Ovary (tissue), 9 donors: ENCODE data around the gene XPO6. TPM values are rescaled to one million over a fixed set of nuclear protein-coding genes. Genes with fewer than 3 reads are reported as not detected.

Experiments used
- DNase-seq, 5 donors: peaks; one replicate each; pipeline ENCODE4 v3.0.0-alpha.2; 2019 to 2020
- H3K27ac ChIP-seq, 2 donors: fragments of 200-600 bp; one replicate each; pipeline versions ENCODE4 v1.5.1 to v1.8.0; 2019 to 2022
- H3K27me3 ChIP-seq: fragments of 200-600 bp; one replicate; pipeline ENCODE4 v1.8.0; 2022
- H3K36me3 ChIP-seq: fragments of 200-600 bp; sonication (generic); one replicate; pipeline ENCODE4 v1.5.1; 2019
- H3K4me1 ChIP-seq: one replicate; pipeline ENCODE4 v1.8.1; 2013; ENCODE audit warnings: mild to moderate bottlenecking, moderate library complexity; ENCODE audit not compliant: insufficient read depth
- H3K4me3 ChIP-seq: fragments of 200-600 bp; sonication (generic); one replicate; pipeline ENCODE4 v1.5.1; 2017
- H3K9me3 ChIP-seq, 2 donors: fragments of 200-600 bp in 1 of 2; sonication (generic) in 1 of 2; one replicate each; pipeline versions ENCODE4 v1.5.1 to v1.8.1; 2013 to 2019; ENCODE audit warnings: mild to moderate bottlenecking in 1 of 2, moderate library complexity in 1 of 2
- CTCF ChIP-seq, 3 donors: fragments of 450-650 bp in 2 of 3; fragments of 200-600 bp in 1 of 3; IDR thresholded peaks; one replicate each; pipeline versions ENCODE4 v1.5.1 to v1.8.0; 2016 to 2022; ENCODE audit warnings: antibody characterized with exemption in 3 of 3, mild to moderate bottlenecking in 1 of 3
- EP300 ChIP-seq: sonication (generic); formaldehyde crosslinking; IDR thresholded peaks from one replicate; pipeline ENCODE4 v1.6.1; 2017; ENCODE audit warnings: antibody characterized with exemption
- POLR2A ChIP-seq: fragments of 450-650 bp; IDR thresholded peaks from one replicate; pipeline ENCODE4 v1.6.1; 2017; ENCODE audit warnings: antibody characterized with exemption, mild to moderate bottlenecking, moderate library complexity
- WGBS, 3 donors: extraction: QIAGEN DNeasy Blood & Tissue Kit in 1 of 3; methylation state at CpG; one replicate each; pipeline versions ENCODE4 v1.1.5 to v1.1.7; 2013 to 2017; 5-methylcytosine and 5-hydroxymethylcytosine counted together
- intact Hi-C, 4 donors: fragments of 100-400 bp; cut with DNase I; formaldehyde crosslinking; loops; one replicate each; pipeline versions ENCODE4 v1.11.0 to v1.15.1; 2022 to 2023
- polyA plus RNA-seq, 2 donors: library from polyadenylated mRNA; stranded (reverse); fragments of 200-250 nt in 1 of 2; fragments of 350-450 nt in 1 of 2; fragmentation: Illumina TruSeq in 1 of 2; extraction: RNeasy Lipid Tissue Mini Kit (QIAGEN cat#74804) in 1 of 2; gene quantifications; one replicate each; pipeline ENCODE4 v1.2.3, GENCODE V29; 2013 to 2014
- total RNA-seq, 7 donors: library from RNA; depleted of rRNA in 2 of 7; stranded (reverse); fragments of >200 nt in 2 of 7; fragmentation: NEBNext Ultra II Directional in 3 of 7; extraction: Animal tissue kit (Norgen Biotek cat#: 25700) in 3 of 7; gene quantifications; one replicate each; pipeline versions ENCODE4 v1.1.0 to v1.2.4, GENCODE V29; 2016 to 2023
- donor health status: DM: no; HTN: no; CAD: no; lungs with moderate emphysema.
- donor health status: DM: no; HTN: no; CAD: no.
- donor health status: Bipolar disorder and iron deficiency.
- donor health status: DM: yes; HTN: yes; CAD: no.
- donor health status: DM: no; HTN: no; CAD: no.
- donor health status: DM: yes; HTN: yes; CAD: no.

The XPO6 gene
- total and polyA plus RNA-seq, 9 donors, result 30.3 to 98.2 (median 65.0) TPM

- no peak overlapping the region for H3K27ac ChIP-seq
- no peaks in the 10 kb centered on the region for H3K9me3 ChIP-seq
- peaks cover 11% of the 10 kb centered on the region for H3K4me1 ChIP-seq
- intact Hi-C loops, result no loop called here
- DNase-seq, result no peak
- WGBS, 3 donors, result 72 to 89% (median 75%) methylated on average over 3 of the region's 3 CpGs
- TF ChIP-seq EP300, result no peak
- TF ChIP-seq POLR2A, result no peak
- TF ChIP-seq CTCF (IDR thresholded peaks at IDR 0.05), result no peak
- no peak overlapping the region for H3K4me3 ChIP-seq
- no peaks in the 10 kb centered on the region for H3K27me3 ChIP-seq
- no peaks in the 10 kb centered on the region for H3K36me3 ChIP-seq
These were observed 22.5 kb downstream of the XPO6 start for GRCh38 chr16:28189245-28189644.

GRCh38 chr16:28188085-28188916 lies 23.5 kb downstream of the XPO6 start:
- Histone ChIP-seq H3K27ac (no peak overlapping the region), H3K4me1 (peaks cover 15% of the 10 kb centered on the region)
- 51 to 56% (median 54%) methylated on average over 6 of the region's 6 CpGs for WGBS, 3 donors

GRCh38 chr16:28187595-28188004 lies 24.2 kb downstream of the XPO6 start:
- H3K9me3 ChIP-seq, result no peaks in the 10 kb centered on the region
- 80 to 81% (median 80%) methylated on average over 2 of the region's 2 CpGs for WGBS, 3 donors
- intact Hi-C loops, result no loop called here

More at GRCh38 chr16:28188085-28188916, 23.5 kb downstream of the XPO6 start:
- no peaks in the 10 kb centered on the region for H3K9me3 ChIP-seq
- no peaks in the 10 kb centered on the region for H3K27me3 ChIP-seq
- no peak for DNase-seq
- intact Hi-C loops, result no loop called here
- no peak overlapping the region for H3K4me3 ChIP-seq
- no peak for TF ChIP-seq EP300
- no peak for TF ChIP-seq CTCF (IDR thresholded peaks at IDR 0.05)
- TF ChIP-seq POLR2A, result no peak
- H3K36me3 ChIP-seq, result no peaks in the 10 kb centered on the region

GRCh38 chr16:28186752-28187151 lies 25.0 kb downstream of the XPO6 start:
- Histone ChIP-seq H3K27me3 (no peaks in the 10 kb centered on the region), H3K4me3 (no peak overlapping the region), H3K36me3 (no peaks in the 10 kb centered on the region), H3K4me1 (peaks cover 22% of the 10 kb centered on the region), H3K27ac (no peak overlapping the region), H3K9me3 (no peaks in the 10 kb centered on the region)
- TF ChIP-seq POLR2A (no peak), CTCF (IDR thresholded peaks at IDR 0.05) (no peak), EP300 (no peak)
- intact Hi-C loops, result no loop called here
- no peak for DNase-seq
- 95 to 99% (median 95%) methylated on average over 4 of the region's 4 CpGs for WGBS, 3 donors

More at GRCh38 chr16:28187595-28188004, 24.2 kb downstream of the XPO6 start:
- Histone ChIP-seq H3K27me3 (no peaks in the 10 kb centered on the region), H3K27ac (no peak overlapping the region), H3K4me1 (peaks cover 17% of the 10 kb centered on the region), H3K4me3 (no peak overlapping the region), H3K36me3 (no peaks in the 10 kb centered on the region)
- no peak for TF ChIP-seq POLR2A
- no peak for TF ChIP-seq EP300
- TF ChIP-seq CTCF (IDR thresholded peaks at IDR 0.05), result no peak
- DNase-seq, result no peak
